ENCODE data around the gene MAML2.

Gene MAML2

DNA sequence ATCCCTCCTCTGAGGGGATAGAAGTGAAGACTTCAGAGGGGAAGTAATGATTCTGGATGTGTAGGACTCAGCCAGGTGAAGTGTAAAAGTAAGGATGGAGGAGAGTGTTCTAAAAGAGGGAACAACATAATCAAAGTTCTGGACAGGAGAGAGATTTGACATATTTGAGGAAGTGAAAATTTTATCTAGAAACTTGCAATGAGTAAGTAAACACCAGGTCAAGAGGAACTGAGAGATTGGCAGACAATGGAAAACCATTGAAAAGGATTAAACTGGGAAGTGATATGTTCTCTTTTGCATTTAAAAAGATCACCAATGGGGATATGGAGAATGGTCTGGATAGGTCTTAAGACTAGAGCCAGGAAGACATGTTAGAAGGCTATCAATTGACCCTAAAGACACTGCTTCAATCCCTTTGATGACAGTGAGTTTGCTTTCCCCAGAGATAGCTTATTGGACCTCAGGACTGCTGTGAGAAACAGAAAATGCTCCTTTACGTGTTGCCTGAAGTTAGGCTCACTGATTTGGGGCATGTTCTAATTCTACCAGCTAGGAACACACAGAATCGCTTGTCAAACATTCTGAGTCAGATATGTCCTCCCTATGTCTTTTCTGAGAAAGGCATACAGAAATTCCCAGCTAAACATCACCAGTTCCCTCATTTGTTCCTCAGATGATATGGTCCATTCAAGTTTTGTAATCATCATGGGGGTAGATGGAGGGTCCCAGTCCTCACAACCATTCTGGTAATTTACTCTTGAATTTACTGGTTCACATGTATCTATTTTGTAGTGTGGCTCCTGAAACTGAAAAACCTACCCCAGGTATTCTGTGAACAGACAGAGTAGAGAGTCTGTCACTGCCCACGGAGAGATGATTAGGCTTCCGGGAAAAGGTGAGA, 144.9 kb downstream of the MAML2 start:
- no peaks in the 10 kb centered on the region for H4K20me1 ChIP-seq (ENCODE audit: insufficient read depth, low read length)
- H2AFZ ChIP-seq (ENCODE audit: low read depth, low read length) = no peak overlapping the region
- H3K4me1 ChIP-seq (ENCODE audit: insufficient read depth, low read length) = peaks cover 20% of the 10 kb centered on the region
- no peaks in the 10 kb centered on the region for H3K9me3 ChIP-seq (ENCODE audit: insufficient read depth, low read length, severe bottlenecking)
- no peak for ATAC-seq (ENCODE audit: insufficient read depth, low read depth)
- no peak overlapping the region for H3K4me2 ChIP-seq (ENCODE audit: insufficient read depth, low read length)
- DNase-seq = no peak
- H3K9ac ChIP-seq (ENCODE audit: low read depth, low read length) = no peak overlapping the region
- H3K27me3 ChIP-seq (ENCODE audit: insufficient read depth, low read length, poor library complexity) = no peaks in the 10 kb centered on the region
- TF ChIP-seq, protein P1, sequence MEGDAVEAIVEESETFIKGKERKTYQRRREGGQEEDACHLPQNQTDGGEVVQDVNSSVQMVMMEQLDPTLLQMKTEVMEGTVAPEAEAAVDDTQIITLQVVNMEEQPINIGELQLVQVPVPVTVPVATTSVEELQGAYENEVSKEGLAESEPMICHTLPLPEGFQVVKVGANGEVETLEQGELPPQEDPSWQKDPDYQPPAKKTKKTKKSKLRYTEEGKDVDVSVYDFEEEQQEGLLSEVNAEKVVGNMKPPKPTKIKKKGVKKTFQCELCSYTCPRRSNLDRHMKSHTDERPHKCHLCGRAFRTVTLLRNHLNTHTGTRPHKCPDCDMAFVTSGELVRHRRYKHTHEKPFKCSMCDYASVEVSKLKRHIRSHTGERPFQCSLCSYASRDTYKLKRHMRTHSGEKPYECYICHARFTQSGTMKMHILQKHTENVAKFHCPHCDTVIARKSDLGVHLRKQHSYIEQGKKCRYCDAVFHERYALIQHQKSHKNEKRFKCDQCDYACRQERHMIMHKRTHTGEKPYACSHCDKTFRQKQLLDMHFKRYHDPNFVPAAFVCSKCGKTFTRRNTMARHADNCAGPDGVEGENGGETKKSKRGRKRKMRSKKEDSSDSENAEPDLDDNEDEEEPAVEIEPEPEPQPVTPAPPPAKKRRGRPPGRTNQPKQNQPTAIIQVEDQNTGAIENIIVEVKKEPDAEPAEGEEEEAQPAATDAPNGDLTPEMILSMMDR (IDR thresholded peaks at IDR 0.05; ENCODE audit: borderline replicate concordance, extremely low read depth, low read length, poor library complexity, severe bottlenecking) = no peak
- TF ChIP-seq EZH2 (IDR thresholded peaks at IDR 0.05; ENCODE audit: borderline replicate concordance, low read depth, low read length, severe bottlenecking) = no peak
- H3K79me2 ChIP-seq (ENCODE audit: insufficient read depth, low read length) = no peaks in the 10 kb centered on the region
- H3K36me3 ChIP-seq (ENCODE audit: insufficient read depth, low read length) = no peaks in the 10 kb centered on the region
- H3K27ac ChIP-seq (ENCODE audit: low read length) = no peak overlapping the region
- H3K4me3 ChIP-seq (ENCODE audit: low read depth in 1 of 2, low read length in 2 of 2) = no peak overlapping the region

DNA sequence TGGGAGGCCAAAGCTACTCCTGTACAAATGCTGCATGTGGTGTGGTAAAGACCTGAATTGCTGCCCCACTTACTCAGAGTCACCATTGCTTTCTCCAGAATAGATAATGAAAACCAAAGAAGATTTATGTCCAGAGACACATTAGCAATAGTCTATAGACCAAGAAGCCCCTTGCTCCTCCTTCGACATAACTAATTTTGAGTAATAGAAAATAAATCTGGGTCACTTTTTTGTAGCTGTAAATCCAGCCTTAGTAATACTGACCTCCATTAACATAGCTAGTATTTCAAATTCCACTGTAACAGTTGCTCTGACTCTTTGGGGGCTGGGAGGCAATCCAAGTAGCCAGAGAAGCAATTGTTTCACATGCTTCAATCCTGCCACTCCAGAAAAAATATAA, 145.9 kb downstream of the MAML2 start:
- Histone ChIP-seq H3K4me1 (ENCODE audit: insufficient read depth, low read length) (peaks cover 20% of the 10 kb centered on the region), H3K9me3 (ENCODE audit: insufficient read depth, low read length, severe bottlenecking) (no peaks in the 10 kb centered on the region), H3K9ac (ENCODE audit: low read depth, low read length) (no peak overlapping the region), H3K36me3 (ENCODE audit: insufficient read depth, low read length) (no peaks in the 10 kb centered on the region), H3K4me2 (ENCODE audit: insufficient read depth, low read length) (no peak overlapping the region), H2AFZ (ENCODE audit: low read depth, low read length) (no peak overlapping the region), H3K27ac (ENCODE audit: low read length) (no peak overlapping the region), H3K4me3 (ENCODE audit: low read depth in 1 of 2, low read length in 2 of 2) (no peak overlapping the region), H3K27me3 (ENCODE audit: insufficient read depth, low read length, poor library complexity) (no peaks in the 10 kb centered on the region), H3K79me2 (ENCODE audit: insufficient read depth, low read length) (no peaks in the 10 kb centered on the region), H4K20me1 (ENCODE audit: insufficient read depth, low read length) (no peaks in the 10 kb centered on the region)
- TF ChIP-seq, protein P1 (IDR thresholded peaks at IDR 0.05; ENCODE audit: borderline replicate concordance, extremely low read depth, low read length, poor library complexity, severe bottlenecking) = no peak
- no peak for TF ChIP-seq EZH2 (IDR thresholded peaks at IDR 0.05; ENCODE audit: borderline replicate concordance, low read depth, low read length, severe bottlenecking)
- ATAC-seq (ENCODE audit: insufficient read depth, low read depth) = no peak
- DNase-seq = no peak

DNA sequence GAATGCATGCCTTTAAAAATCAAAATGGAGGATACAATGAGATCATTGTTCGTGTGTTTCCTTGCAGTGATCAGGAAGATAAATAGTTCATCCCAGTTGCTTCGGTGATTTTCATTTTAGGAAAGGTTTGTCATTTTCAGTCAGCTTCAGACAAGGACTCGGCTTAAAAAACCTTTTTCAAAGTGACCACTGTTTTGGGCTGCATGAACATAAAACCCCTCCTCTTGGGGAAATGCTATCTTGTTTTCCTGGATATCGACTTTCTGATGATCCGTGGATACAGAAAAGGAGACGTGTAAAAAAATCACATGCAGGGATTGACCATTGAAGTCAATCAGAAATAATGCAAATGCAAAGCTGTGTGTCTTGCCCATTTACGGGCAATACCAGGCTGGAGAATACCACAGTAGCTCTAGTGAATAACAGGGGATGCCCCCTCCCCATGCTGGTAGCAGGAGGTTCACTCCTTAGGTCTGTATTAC, 146.8 kb downstream of the MAML2 start:
- no peak overlapping the region for H3K27ac ChIP-seq (ENCODE audit: low read length)
- H3K4me3 ChIP-seq (ENCODE audit: low read depth in 1 of 2, low read length in 2 of 2) = no peak overlapping the region
- no peak overlapping the region for H3K9ac ChIP-seq (ENCODE audit: low read depth, low read length)
- no peaks in the 10 kb centered on the region for H3K27me3 ChIP-seq (ENCODE audit: insufficient read depth, low read length, poor library complexity)
- no peak overlapping the region for H2AFZ ChIP-seq (ENCODE audit: low read depth, low read length)
- DNase-seq (no peak), ATAC-seq (ENCODE audit: insufficient read depth, low read depth) (no peak)
- H3K4me2 ChIP-seq (ENCODE audit: insufficient read depth, low read length) = no peak overlapping the region
- TF ChIP-seq EZH2 (IDR thresholded peaks at IDR 0.05; ENCODE audit: borderline replicate concordance, low read depth, low read length, severe bottlenecking) = no peak
- no peaks in the 10 kb centered on the region for H3K36me3 ChIP-seq (ENCODE audit: insufficient read depth, low read length)
- H3K9me3 ChIP-seq (ENCODE audit: insufficient read depth, low read length, severe bottlenecking) = no peaks in the 10 kb centered on the region
- peaks cover 20% of the 10 kb centered on the region for H3K4me1 ChIP-seq (ENCODE audit: insufficient read depth, low read length)
- no peaks in the 10 kb centered on the region for H3K79me2 ChIP-seq (ENCODE audit: insufficient read depth, low read length)
- no peaks in the 10 kb centered on the region for H4K20me1 ChIP-seq (ENCODE audit: insufficient read depth, low read length)

DNA sequence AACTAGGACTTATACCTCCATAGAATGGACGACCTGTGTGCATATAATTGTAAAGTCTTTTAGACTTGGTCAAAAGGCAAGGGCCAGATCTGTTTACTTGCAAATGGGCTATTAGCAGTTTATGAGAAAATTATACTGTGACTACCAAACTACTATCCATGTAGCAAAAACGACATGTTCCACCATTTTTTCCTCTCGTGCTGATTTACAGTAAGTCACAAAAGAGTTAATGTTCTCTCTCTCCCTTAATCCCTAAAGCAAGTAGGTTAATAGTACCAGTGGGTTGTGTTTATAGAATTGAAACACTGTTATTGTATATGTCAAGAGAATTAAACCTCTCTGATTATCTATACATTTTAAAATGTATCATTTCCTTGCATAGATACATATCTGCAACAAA, 147.3 kb downstream of the MAML2 start:
- Histone ChIP-seq H2AFZ (ENCODE audit: low read depth, low read length) (no peak overlapping the region), H3K4me3 (ENCODE audit: low read depth in 1 of 2, low read length in 2 of 2) (no peak overlapping the region), H3K9me3 (ENCODE audit: insufficient read depth, low read length, severe bottlenecking) (no peaks in the 10 kb centered on the region), H3K79me2 (ENCODE audit: insufficient read depth, low read length) (no peaks in the 10 kb centered on the region), H3K27me3 (ENCODE audit: insufficient read depth, low read length, poor library complexity) (no peaks in the 10 kb centered on the region), H3K36me3 (ENCODE audit: insufficient read depth, low read length) (no peaks in the 10 kb centered on the region), H3K27ac (ENCODE audit: low read length) (no peak overlapping the region), H3K4me1 (ENCODE audit: insufficient read depth, low read length) (peaks cover 20% of the 10 kb centered on the region), H4K20me1 (ENCODE audit: insufficient read depth, low read length) (no peaks in the 10 kb centered on the region), H3K4me2 (ENCODE audit: insufficient read depth, low read length) (no peak overlapping the region), H3K9ac (ENCODE audit: low read depth, low read length) (no peak overlapping the region)
- no peak for TF ChIP-seq EZH2 (IDR thresholded peaks at IDR 0.05; ENCODE audit: borderline replicate concordance, low read depth, low read length, severe bottlenecking)
- TF ChIP-seq, protein P1 (IDR thresholded peaks at IDR 0.05; ENCODE audit: borderline replicate concordance, extremely low read depth, low read length, poor library complexity, severe bottlenecking) = no peak
- ATAC-seq (ENCODE audit: insufficient read depth, low read depth) = no peak
- no peak for DNase-seq

Measured in DND-41 (cell line).